ENCODE results near the gene TRIP13.

GRCh38 chr5:886036-886435 lies 6.6 kb upstream of the TRIP13 start:
- TF ChIP-seq POLR2A (IDR thresholded peaks at IDR 0.05; ENCODE audit: low read depth, low read length) (no peak), TAF1 (IDR thresholded peaks at IDR 0.05; ENCODE audit: borderline replicate concordance, low read depth, low read length) (no peak), POLR2AphosphoS5 (IDR thresholded peaks at IDR 0.05; ENCODE audit: low read depth, low read length) (no peak)
